BJ (cell line): Measurements from ENCODE around the gene EPAS1. TPM values are rescaled to one million over a fixed set of nuclear protein-coding genes. Genes with fewer than 3 reads are reported as not detected.
A peak's percentile ranks its signal among the peaks of the same experiment; 100 is the strongest.

ENCODE experiments used
- CTCF ChIA-PET: fragments of 350-600 bp; formaldehyde crosslinking; extraction: SDS; loops from one replicate; lab custom pipeline; 2021; ENCODE audit warnings: antibody characterized with exemption, inconsistent platforms; lab: Yijun Ruan, JAX
- POLR2A ChIA-PET: fragments of 300-600 bp; sonication (Branson Sonifier 250); formaldehyde crosslinking; extraction: SDS; loops from one replicate; lab custom pipeline; 2021; ENCODE audit warnings: antibody characterized with exemption; lab: Charles Lee
- DNase-seq: peaks from one replicate; pipeline ENCODE4 v3.0.0-alpha.2; 2011; ENCODE audit warnings: low read depth
- H3K27me3 ChIP-seq: 2 replicates; pipeline ENCODE4 v1.6.0; 2011; ENCODE audit warnings: low read length; ENCODE audit not compliant: control insufficient read depth, insufficient read depth
- H3K36me3 ChIP-seq: 2 replicates; pipeline ENCODE4 v1.5.1; 2011; ENCODE audit warnings: low read length; ENCODE audit not compliant: control insufficient read depth, insufficient read depth
- H3K4me3 ChIP-seq: 2 replicates; pipeline ENCODE4 v1.5.1; 2011; ENCODE audit warnings: low read depth, mild to moderate bottlenecking, control low read depth, low read length
- polyA plus RNA-seq: library from polyadenylated mRNA; depleted of rRNA; stranded (reverse); fragments of >200 nt; gene quantifications from 2 replicates; pipeline ENCODE4 v1.2.3, GENCODE V29; 2011
- TF ChIP-seq, protein P1 (sequence below): IDR thresholded peaks from 2 replicates; pipeline ENCODE4 v1.5.1; 2011; ENCODE audit warnings: low read depth, mild to moderate bottlenecking, control low read depth, inconsistent platforms, low read length, moderate library complexity; ENCODE audit not compliant: insufficient read depth

EPAS1 gene
- polyA plus RNA-seq, 1 experiment, result 531 TPM

- no peak for DNase-seq
- Histone ChIP-seq H3K27me3 (no peaks in the 10 kb centered on the region), H3K4me3 (peak overlapping the region; percentile 55), H3K36me3 (no peaks in the 10 kb centered on the region)
- ChIA-PET POLR2A (interaction anchor here (0.8 kb wide), 1 partner anchor 125 kb away, joined by 5 read pairs; no protein-coding TSS in a partner anchor), CTCF (interaction anchor here (1.3 to 3.8 kb wide), 4 partner anchors 18 to 283 kb away, joined by 6 to 28 read pairs (median 8); no protein-coding TSS in a partner anchor)
- TF ChIP-seq, protein P1, sequence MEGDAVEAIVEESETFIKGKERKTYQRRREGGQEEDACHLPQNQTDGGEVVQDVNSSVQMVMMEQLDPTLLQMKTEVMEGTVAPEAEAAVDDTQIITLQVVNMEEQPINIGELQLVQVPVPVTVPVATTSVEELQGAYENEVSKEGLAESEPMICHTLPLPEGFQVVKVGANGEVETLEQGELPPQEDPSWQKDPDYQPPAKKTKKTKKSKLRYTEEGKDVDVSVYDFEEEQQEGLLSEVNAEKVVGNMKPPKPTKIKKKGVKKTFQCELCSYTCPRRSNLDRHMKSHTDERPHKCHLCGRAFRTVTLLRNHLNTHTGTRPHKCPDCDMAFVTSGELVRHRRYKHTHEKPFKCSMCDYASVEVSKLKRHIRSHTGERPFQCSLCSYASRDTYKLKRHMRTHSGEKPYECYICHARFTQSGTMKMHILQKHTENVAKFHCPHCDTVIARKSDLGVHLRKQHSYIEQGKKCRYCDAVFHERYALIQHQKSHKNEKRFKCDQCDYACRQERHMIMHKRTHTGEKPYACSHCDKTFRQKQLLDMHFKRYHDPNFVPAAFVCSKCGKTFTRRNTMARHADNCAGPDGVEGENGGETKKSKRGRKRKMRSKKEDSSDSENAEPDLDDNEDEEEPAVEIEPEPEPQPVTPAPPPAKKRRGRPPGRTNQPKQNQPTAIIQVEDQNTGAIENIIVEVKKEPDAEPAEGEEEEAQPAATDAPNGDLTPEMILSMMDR, result no peak
These were observed 879 bp upstream of the EPAS1 start for GRCh38 chr2:46296216-46296839.

- no peaks in the 10 kb centered on the region for H3K27me3 ChIP-seq
- H3K4me3 ChIP-seq, result peak overlapping the region; percentile 93
- TF ChIP-seq, protein P1, result no peak
- ChIA-PET CTCF (interaction anchor here (0.6 to 3.8 kb wide), 9 partner anchors 19 to 306 kb away, joined by 3 to 28 read pairs (median 6); no protein-coding TSS in a partner anchor), POLR2A (interaction anchor here (0.7 to 0.8 kb wide), 2 partner anchors 126 to 256 kb away, joined by 5 to 9 read pairs; no protein-coding TSS in a partner anchor)
- no peak for DNase-seq
- H3K36me3 ChIP-seq, result no peaks in the 10 kb centered on the region
These were observed 502 bp downstream of the EPAS1 start for GRCh38 chr2:46297546-46298271.

GRCh38 chr2:46298272-46298521 lies 990 bp downstream of the EPAS1 start:
- POLR2A ChIA-PET, result no interaction called here
- Histone ChIP-seq H3K36me3 (no peaks in the 10 kb centered on the region), H3K4me3 (peak overlapping the region; percentile 93), H3K27me3 (no peaks in the 10 kb centered on the region)
- DNase-seq, result no peak
- CTCF ChIA-PET, result interaction anchor here (1.0 to 3.8 kb wide), 4 partner anchors 68 to 306 kb away, joined by 3 to 28 read pairs (median 8); no protein-coding TSS in a partner anchor
- TF ChIP-seq, protein P1, result no peak

- ChIA-PET POLR2A (interaction anchor here (0.9 kb wide), 1 partner anchor 31 kb away, joined by 5 read pairs; no protein-coding TSS in a partner anchor), CTCF (interaction anchor here (0.5 to 3.8 kb wide), 7 partner anchors 20 to 306 kb away, joined by 3 to 28 read pairs (median 3); no protein-coding TSS in a partner anchor)
- no peak for DNase-seq
- Histone ChIP-seq H3K27me3 (no peaks in the 10 kb centered on the region), H3K36me3 (no peaks in the 10 kb centered on the region), H3K4me3 (peak overlapping the region; percentile 93)
- TF ChIP-seq, protein P1, result peak; percentile 52
These were observed 1.5 kb downstream of the EPAS1 start for GRCh38 chr2:46298522-46299353.
